ENCODE results near the gene UBE2E3. TPM values are rescaled to one million over a fixed set of nuclear protein-coding genes. Genes with fewer than 3 reads are reported as not detected.

UBE2E3 gene
- total RNA-seq, 2 experiments from 2014 or later: 25.8 to 29.5 TPM

GRCh38 chr2:181103659-181104058 is 123.3 kb downstream of the UBE2E3 start:
- CTCF ChIA-PET: interaction anchor here (1.4 to 6.6 kb wide), 10 partner anchors 24 to 611 kb away, joined by 3 to 71 read pairs (median 6); partner anchors contain the start of gene ITGA4
- intact Hi-C loops (cut with micrococcal nuclease): loop anchor here (1.0 to 10.0 kb wide), 7 partner anchors 26 to 851 kb away; partner anchors contain the start of genes ITGA4 and ITPRID2
- H3K4me3 Mint-ChIP-seq: no peak overlapping the region

DNA sequence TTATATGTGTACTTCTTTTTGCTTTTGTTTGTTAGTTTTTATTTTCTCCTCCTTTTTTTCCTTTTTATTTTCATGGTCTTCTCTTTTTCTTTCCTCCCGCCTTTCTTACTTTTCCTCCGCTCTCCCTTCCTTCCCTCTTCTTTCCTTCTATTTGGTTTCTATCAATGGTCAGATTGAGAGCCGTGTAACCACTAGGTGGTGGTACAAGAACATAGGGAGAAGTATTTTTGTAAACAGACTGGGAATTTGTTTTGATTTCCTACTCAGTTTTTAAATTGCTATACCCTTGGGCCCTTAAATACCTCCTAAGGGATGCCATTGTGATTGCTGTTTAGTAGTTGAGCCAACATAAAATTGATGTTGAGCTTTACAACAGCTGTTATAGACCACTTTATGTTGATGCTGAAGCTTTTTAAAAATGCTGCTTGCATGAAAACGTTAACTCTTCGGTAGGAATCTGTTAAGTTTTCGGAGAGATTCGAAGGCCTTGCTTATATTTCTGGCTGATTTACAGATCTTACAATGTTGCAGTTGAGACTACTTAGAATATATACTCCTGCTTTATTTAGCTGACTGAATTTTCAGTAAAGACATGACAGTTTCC is 124.2 kb downstream of the UBE2E3 start:
- Mint-ChIP-seq H3K36me3 (ENCODE audit: low read depth) (no peaks in the 10 kb centered on the region), H3K4me1 (ENCODE audit: low read depth) (peaks cover 41% of the 10 kb centered on the region), H3K27ac (peak overlapping the region; percentile 29), H3K4me3 (peak overlapping the region; percentile 20), H3K9me3 (no peaks in the 10 kb centered on the region), H3K27me3 (ENCODE audit: low read depth) (no peaks in the 10 kb centered on the region)
- intact Hi-C loops (cut with micrococcal nuclease): loop anchor here (1.0 to 10.0 kb wide), 7 partner anchors 27 to 850 kb away; partner anchors contain the start of genes ITGA4 and ITPRID2
- CTCF ChIA-PET: interaction anchor here (0.6 to 6.6 kb wide), 45 partner anchors 13 to 1610 kb away, joined by 3 to 71 read pairs (median 4); partner anchors contain the start of gene ITGA4
- DNase-seq: peak; percentile 35

More at GRCh38 chr2:181103659-181104058, 123.3 kb downstream of the UBE2E3 start:
- Mint-ChIP-seq H3K27ac (no peak overlapping the region), H3K27me3 (ENCODE audit: low read depth) (no peaks in the 10 kb centered on the region), H3K9me3 (no peaks in the 10 kb centered on the region), H3K36me3 (ENCODE audit: low read depth) (no peaks in the 10 kb centered on the region), H3K4me1 (ENCODE audit: low read depth) (peaks cover 36% of the 10 kb centered on the region)
- no peak for DNase-seq

DNA sequence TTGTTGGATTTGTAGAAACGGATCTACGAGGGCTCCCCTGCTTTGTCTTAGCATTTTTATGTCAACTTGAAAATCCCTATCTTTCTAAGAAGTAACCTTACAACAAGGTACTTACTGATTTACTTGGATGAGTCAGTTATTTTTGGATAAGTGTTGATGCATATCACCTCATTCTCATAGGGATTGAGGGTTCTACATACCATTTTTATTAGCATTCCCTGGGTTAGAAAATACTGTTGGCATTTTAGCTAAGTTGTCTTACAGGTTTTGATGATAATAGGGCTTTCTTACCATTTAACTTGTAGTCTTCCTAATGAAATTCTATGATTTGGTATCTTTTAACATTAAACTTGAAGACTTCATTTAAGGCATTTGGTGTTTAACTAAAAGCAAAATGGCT is 125.2 kb downstream of the UBE2E3 start:
- H3K4me1 Mint-ChIP-seq (ENCODE audit: low read depth): peaks cover 41% of the 10 kb centered on the region
- no peaks in the 10 kb centered on the region for H3K27me3 Mint-ChIP-seq (ENCODE audit: low read depth)
- no peak overlapping the region for H3K4me3 Mint-ChIP-seq
- DNase-seq: no peak
- CTCF ChIA-PET: interaction anchor here (0.7 to 6.6 kb wide), 24 partner anchors 19 to 1609 kb away, joined by 3 to 71 read pairs (median 4); partner anchors contain the start of gene ITGA4
- H3K36me3 Mint-ChIP-seq (ENCODE audit: low read depth): peaks cover 1% of the 10 kb centered on the region
- no peaks in the 10 kb centered on the region for H3K9me3 Mint-ChIP-seq
- no peak overlapping the region for H3K27ac Mint-ChIP-seq
- intact Hi-C loops (cut with micrococcal nuclease): loop anchor here (10.0 kb wide), 2 partner anchors 789 to 849 kb away; partner anchors contain the start of gene ITPRID2

DNA sequence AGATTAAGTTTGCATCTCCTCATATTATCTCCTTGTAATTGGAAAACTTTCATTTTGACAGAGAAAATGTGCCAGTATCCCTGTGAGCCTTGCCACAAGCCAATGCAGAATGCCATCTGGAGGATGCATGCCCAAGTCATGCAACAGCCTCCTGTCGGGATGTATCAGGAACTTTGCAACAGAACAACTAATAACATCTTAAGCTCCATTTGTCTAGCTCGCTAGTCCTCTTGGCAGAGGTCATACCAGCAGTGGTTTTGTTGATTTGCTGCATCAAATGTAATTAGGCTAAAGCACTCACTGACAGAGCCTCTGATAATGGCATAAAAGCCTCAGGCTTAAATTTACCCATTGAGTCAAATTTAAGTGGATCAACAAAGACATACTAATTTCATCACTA is 125.8 kb downstream of the UBE2E3 start:
- CTCF ChIA-PET: interaction anchor here (0.7 to 6.6 kb wide), 10 partner anchors 38 to 609 kb away, joined by 3 to 71 read pairs (median 14); partner anchors contain the start of gene ITGA4
- Mint-ChIP-seq H3K4me3 (no peak overlapping the region), H3K4me1 (ENCODE audit: low read depth) (peaks cover 41% of the 10 kb centered on the region), H3K36me3 (ENCODE audit: low read depth) (peaks cover 1% of the 10 kb centered on the region), H3K27me3 (ENCODE audit: low read depth) (no peaks in the 10 kb centered on the region), H3K27ac (no peak overlapping the region), H3K9me3 (no peaks in the 10 kb centered on the region)
- no peak for DNase-seq
- intact Hi-C loops (cut with micrococcal nuclease): loop anchor here (1.0 to 10.0 kb wide), 8 partner anchors 36 to 849 kb away; partner anchors contain the start of gene ITPRID2

DNA sequence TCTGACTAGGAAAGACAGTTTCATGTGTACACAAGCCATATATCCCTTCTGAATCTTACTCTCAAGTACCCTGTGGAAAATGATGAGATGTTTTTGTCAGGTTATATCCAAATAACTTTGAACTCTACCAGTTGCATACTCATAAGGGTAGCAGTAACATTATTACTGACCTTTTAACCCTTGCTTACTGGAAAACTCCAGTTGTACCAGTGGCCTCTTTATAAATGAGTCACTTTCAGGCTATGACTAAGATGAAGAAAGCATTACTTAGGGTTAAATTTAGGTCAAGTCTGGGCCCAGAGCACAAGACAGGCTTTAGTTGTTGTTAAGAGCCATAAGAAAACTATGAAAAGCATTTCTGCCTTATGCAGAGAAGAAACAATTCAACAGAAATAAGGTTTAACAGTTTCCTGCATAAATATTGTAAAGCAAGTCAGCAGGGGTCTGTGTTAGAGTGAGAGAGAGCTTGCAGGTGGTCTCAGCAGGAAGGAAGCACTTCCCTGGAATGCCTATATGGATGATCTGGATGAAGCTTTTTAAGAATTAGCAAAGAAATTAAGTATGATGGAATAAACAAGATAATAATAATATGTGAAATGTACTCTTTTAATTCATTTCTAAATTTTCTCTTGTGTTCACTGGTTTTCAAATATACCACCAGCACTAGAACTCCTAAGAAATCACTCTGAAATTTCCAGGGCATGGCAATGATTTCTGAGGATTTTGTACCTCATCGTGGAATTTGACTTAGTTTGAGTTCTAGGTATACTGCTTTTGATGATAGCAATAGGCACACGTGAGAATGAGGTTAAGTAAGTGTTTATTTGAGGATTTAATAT is 126.6 kb downstream of the UBE2E3 start:
- H3K4me1 Mint-ChIP-seq (ENCODE audit: low read depth): peaks cover 41% of the 10 kb centered on the region
- CTCF ChIA-PET: interaction anchor here (0.9 to 6.6 kb wide), 8 partner anchors 18 to 608 kb away, joined by 4 to 71 read pairs (median 18); partner anchors contain the start of gene ITGA4
- peak; percentile 43 for DNase-seq
- peak overlapping the region; percentile 33 for H3K27ac Mint-ChIP-seq
- peak overlapping the region; percentile 15 for H3K4me3 Mint-ChIP-seq
- peaks cover 1% of the 10 kb centered on the region for H3K36me3 Mint-ChIP-seq (ENCODE audit: low read depth)
- no peaks in the 10 kb centered on the region for H3K27me3 Mint-ChIP-seq (ENCODE audit: low read depth)
- H3K9me3 Mint-ChIP-seq: no peaks in the 10 kb centered on the region
- intact Hi-C loops (cut with micrococcal nuclease): loop anchor here (1.0 to 10.0 kb wide), 11 partner anchors 16 to 848 kb away; partner anchors contain the start of gene ITPRID2

DNA sequence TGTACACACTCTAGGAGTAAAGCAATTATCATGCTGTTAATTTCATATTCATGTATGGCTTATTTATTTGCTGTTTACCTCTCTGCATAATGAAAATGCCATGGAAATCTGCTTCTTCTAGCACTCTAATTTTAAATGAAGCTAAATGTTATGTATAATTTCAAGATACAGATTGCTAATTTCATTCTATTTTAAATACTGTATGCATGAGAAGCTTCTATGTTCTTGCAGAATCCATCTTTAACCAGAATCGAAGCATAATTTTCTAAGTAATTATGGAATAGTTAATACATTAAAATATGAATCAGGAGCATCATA is 127.2 kb downstream of the UBE2E3 start:
- H3K9me3 Mint-ChIP-seq: no peaks in the 10 kb centered on the region
- CTCF ChIA-PET: interaction anchor here (0.6 to 6.6 kb wide), 4 partner anchors 14 to 351 kb away, joined by 3 to 71 read pairs (median 4); partner anchors contain the start of gene ITGA4
- no peak overlapping the region for H3K27ac Mint-ChIP-seq
- intact Hi-C loops (cut with micrococcal nuclease): loop anchor here (1.0 to 10.0 kb wide), 6 partner anchors 16 to 847 kb away; partner anchors contain the start of gene ITPRID2
- no peak overlapping the region for H3K4me3 Mint-ChIP-seq
- peaks cover 1% of the 10 kb centered on the region for H3K36me3 Mint-ChIP-seq (ENCODE audit: low read depth)
- H3K27me3 Mint-ChIP-seq (ENCODE audit: low read depth): no peaks in the 10 kb centered on the region
- peaks cover 41% of the 10 kb centered on the region for H3K4me1 Mint-ChIP-seq (ENCODE audit: low read depth)
- DNase-seq: no peak

- intact Hi-C loops (cut with micrococcal nuclease): no loop called here
- Mint-ChIP-seq H3K9me3 (no peaks in the 10 kb centered on the region), H3K4me1 (ENCODE audit: low read depth) (peaks cover 26% of the 10 kb centered on the region), H3K36me3 (ENCODE audit: low read depth) (peaks cover 1% of the 10 kb centered on the region), H3K27me3 (ENCODE audit: low read depth) (no peaks in the 10 kb centered on the region), H3K4me3 (no peak overlapping the region), H3K27ac (no peak overlapping the region)
- CTCF ChIA-PET: interaction anchor here (0.7 to 1.2 kb wide), 2 partner anchors 15 to 358 kb away, joined by 3 to 4 read pairs; no protein-coding TSS in a partner anchor
- DNase-seq: no peak
Measured at GRCh38 chr2:181111059-181111458, 130.7 kb downstream of the UBE2E3 start.

GRCh38 chr2:181112916-181113315 is 132.5 kb downstream of the UBE2E3 start:
- Mint-ChIP-seq H3K27me3 (ENCODE audit: low read depth) (no peaks in the 10 kb centered on the region), H3K4me1 (ENCODE audit: low read depth) (peaks cover 15% of the 10 kb centered on the region), H3K36me3 (ENCODE audit: low read depth) (peaks cover 1% of the 10 kb centered on the region), H3K9me3 (no peaks in the 10 kb centered on the region), H3K27ac (no peak overlapping the region), H3K4me3 (no peak overlapping the region)
- CTCF ChIA-PET: interaction anchor here (1.3 kb wide), 1 partner anchor 14 kb away, joined by 3 read pairs; no protein-coding TSS in a partner anchor
- intact Hi-C loops (cut with micrococcal nuclease): no loop called here
- no peak for DNase-seq

Data from activated naive CD4-positive, alpha-beta T cell treated with anti-CD3 and anti-CD28 coated beads for 36 hours (primary cell).